NCI-H748 (cell line): Measurements from ENCODE around the gene INPP5E.

Source experiments
- DNase-seq: peaks from one replicate; lab custom pipeline; 2025; ENCODE audit not compliant: unreplicated experiment; lab: John Stamatoyannopoulos, UW

INPP5E gene

GRCh38 chr9:136451221-136451877 lies 11.7 kb upstream of the INPP5E start:
- DNase-seq, result no peak

GRCh38 chr9:136448655-136449054 lies 9.0 kb upstream of the INPP5E start:
- DNase-seq, result no peak

- no peak for DNase-seq
These were observed 7.6 kb upstream of the INPP5E start for GRCh38 chr9:136447173-136447778.

GRCh38 chr9:136445799-136446198 lies 6.2 kb upstream of the INPP5E start:
- DNase-seq, result no peak

GRCh38 chr9:136444102-136444501 lies 4.5 kb upstream of the INPP5E start:
- DNase-seq, result no peak

- DNase-seq, result no peak
These were observed 4.0 kb upstream of the INPP5E start for GRCh38 chr9:136443687-136444086.

GRCh38 chr9:136443087-136443486 lies 3.4 kb upstream of the INPP5E start:
- no peak for DNase-seq

- DNase-seq, result no peak
These were observed 2.6 kb upstream of the INPP5E start for GRCh38 chr9:136442265-136442664.

- no peak for DNase-seq
These were observed 2.1 kb upstream of the INPP5E start for GRCh38 chr9:136441681-136442245.

GRCh38 chr9:136441191-136441680 lies 1.6 kb upstream of the INPP5E start:
- DNase-seq, result no peak

- DNase-seq, result peak; percentile 55
These were observed 831 bp downstream of the INPP5E start for GRCh38 chr9:136438548-136439480.

- DNase-seq, result no peak
These were observed 1.7 kb downstream of the INPP5E start for GRCh38 chr9:136437839-136438547.

- no peak for DNase-seq
These were observed 2.2 kb downstream of the INPP5E start for GRCh38 chr9:136437430-136437829.

GRCh38 chr9:136436055-136436634 lies 3.5 kb downstream of the INPP5E start:
- DNase-seq, result no peak

- DNase-seq, result no peak
These were observed 5.0 kb downstream of the INPP5E start for GRCh38 chr9:136434580-136435169.

GRCh38 chr9:136433849-136434579 lies 5.6 kb downstream of the INPP5E start:
- DNase-seq, result no peak

- DNase-seq, result no peak
These were observed 6.5 kb downstream of the INPP5E start for GRCh38 chr9:136433043-136433715.

GRCh38 chr9:136432591-136432990 lies 7.1 kb downstream of the INPP5E start:
- DNase-seq, result no peak
